WTC11 (cell line): ENCODE results near the gene PANX3.

Experiments
- CREM ChIP-seq: sonication (generic); formaldehyde crosslinking; IDR thresholded peaks from 2 replicates; pipeline ENCODE4 v1.8.1; 2022; ENCODE audit warnings: mild to moderate bottlenecking, missing genetic modification reagents, moderate library complexity
- KAT7 ChIP-seq: sonication (generic); formaldehyde crosslinking; IDR thresholded peaks from 2 replicates; pipeline ENCODE4 v1.8.1; 2023; ENCODE audit warnings: missing genetic modification reagents, mild to moderate bottlenecking, borderline replicate concordance
- TF ChIP-seq, protein P1 (sequence below): sonication (generic); formaldehyde crosslinking; IDR thresholded peaks from 2 replicates; pipeline ENCODE4 v1.8.1; 2022; ENCODE audit warnings: low read depth, missing genetic modification reagents, borderline replicate concordance
- TF ChIP-seq, protein P2 (sequence below): sonication (generic); formaldehyde crosslinking; IDR thresholded peaks from 2 replicates; pipeline ENCODE4 v1.8.1; 2022; ENCODE audit warnings: missing genetic modification reagents, borderline replicate concordance

DNA sequence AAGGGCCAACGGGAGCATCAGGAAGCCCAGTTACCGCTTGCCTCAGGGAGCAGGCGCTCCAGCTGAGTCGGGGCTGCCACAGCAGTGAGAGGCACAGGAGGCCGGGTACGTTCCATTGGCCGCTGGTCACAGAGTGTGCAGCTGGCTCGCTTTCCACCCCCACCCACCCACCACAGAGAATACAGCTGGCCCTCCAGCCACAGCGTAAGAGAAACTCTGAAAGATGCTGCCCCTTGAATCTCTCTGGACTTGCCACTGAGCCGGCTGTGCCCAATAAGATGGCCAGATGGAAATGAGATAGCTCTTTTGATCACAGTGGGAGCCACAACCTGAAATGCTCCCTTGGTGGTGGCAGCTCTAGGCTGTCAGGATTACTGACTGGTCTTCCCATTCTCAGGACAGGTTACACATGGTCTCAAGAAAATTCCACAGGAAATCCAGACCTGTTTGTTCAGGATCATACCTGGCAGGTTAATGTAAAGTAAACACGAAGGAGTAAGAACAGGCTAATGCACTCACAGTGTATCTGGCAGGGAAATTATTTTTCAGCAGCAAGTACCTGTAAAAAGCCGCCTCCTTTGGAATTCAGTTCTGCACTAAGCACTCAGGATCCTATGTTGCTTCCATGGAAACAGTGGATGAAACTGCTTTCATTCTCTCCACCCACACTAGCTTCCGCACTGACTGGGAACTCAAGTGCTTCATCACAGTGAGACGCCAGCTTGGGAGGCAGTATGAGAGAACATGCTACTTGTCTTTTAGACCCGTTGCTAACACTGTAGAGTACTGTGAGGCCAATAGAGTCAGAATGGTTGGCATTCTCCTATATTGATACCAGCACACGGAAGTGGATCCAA, 45.8 kb downstream of the PANX3 start:
- TF ChIP-seq CREM (CRISPR knock-in tag) (no peak), KAT7 (CRISPR knock-in tag) (no peak)
- TF ChIP-seq, protein P1, sequence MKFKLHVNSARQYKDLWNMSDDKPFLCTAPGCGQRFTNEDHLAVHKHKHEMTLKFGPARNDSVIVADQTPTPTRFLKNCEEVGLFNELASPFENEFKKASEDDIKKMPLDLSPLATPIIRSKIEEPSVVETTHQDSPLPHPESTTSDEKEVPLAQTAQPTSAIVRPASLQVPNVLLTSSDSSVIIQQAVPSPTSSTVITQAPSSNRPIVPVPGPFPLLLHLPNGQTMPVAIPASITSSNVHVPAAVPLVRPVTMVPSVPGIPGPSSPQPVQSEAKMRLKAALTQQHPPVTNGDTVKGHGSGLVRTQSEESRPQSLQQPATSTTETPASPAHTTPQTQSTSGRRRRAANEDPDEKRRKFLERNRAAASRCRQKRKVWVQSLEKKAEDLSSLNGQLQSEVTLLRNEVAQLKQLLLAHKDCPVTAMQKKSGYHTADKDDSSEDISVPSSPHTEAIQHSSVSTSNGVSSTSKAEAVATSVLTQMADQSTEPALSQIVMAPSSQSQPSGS (CRISPR knock-in tag): no peak
- TF ChIP-seq, protein P2, sequence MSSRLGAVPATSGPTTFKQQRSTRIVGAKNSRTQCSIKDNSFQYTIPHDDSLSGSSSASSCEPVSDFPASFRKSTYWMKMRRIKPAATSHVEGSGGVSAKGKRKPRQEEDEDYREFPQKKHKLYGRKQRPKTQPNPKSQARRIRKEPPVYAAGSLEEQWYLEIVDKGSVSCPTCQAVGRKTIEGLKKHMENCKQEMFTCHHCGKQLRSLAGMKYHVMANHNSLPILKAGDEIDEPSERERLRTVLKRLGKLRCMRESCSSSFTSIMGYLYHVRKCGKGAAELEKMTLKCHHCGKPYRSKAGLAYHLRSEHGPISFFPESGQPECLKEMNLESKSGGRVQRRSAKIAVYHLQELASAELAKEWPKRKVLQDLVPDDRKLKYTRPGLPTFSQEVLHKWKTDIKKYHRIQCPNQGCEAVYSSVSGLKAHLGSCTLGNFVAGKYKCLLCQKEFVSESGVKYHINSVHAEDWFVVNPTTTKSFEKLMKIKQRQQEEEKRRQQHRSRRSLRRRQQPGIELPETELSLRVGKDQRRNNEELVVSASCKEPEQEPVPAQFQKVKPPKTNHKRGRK (CRISPR knock-in tag): no peak
